ENCODE data around the gene GRK6. TPM values are rescaled to one million over a fixed set of nuclear protein-coding genes. Genes with fewer than 3 reads are reported as not detected.

GRK6 gene
- total RNA-seq, result 30.1 TPM
- long read RNA-seq, partial matches to known transcripts, result 6 of 9 reads
- long read RNA-seq, other reads (novel, unspliced or antisense), result 1 of 9 reads

- DNase-seq (ENCODE audit: low spot score), result no peak
These were observed at the start of gene GRK6 for GRCh38 chr5:177426566-177427210. Gene GRK6 (plus strand): TSS chr5:177426676. CDS start chr5:177426846, 170 bp downstream.

DNA sequence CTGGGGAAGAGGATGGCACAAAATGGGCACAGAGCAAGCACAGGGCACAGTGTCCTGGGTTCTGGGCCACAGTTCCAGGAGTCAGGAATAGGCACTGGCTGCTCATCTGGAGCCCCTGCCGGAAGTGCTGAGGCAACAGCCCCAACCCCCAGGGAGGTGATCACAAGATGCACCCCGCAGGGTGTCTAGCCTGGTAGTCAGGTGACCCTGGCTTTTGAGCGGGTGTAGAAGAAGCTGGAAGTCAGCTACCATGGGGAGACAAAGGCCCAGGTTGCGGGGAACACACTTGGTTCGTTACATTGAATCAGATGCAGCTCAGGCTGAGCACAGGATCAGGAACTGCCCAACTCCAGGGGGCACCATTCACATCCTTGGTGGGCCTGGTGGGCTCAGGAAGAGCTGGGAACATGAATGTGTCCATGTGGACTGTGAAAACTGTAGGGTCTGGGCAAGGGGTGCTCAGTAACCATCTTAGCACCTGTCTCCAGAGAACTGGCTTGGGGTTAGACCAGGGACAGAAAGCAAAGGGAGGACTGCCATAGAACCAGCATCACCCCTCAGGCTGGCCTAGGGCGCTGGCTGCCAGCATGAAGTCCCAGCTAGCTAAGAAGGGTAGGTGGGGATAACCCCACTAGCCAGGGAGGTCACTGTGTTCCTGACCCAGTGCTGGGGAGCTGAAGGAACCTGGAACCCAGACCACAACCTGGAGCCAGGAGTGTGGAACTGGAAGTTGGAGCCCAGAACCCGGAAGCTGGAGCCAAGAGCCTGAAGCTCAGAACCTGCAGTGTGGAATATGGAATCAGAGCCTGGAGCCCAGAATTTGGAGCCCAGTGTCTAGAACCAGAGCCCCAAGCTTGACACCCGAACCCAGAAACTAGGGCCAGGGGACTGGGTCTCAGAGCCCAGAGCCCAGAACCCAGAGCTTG is 48.4 kb upstream of the GRK6 start:
- no peak for DNase-seq (ENCODE audit: low spot score)

DNA sequence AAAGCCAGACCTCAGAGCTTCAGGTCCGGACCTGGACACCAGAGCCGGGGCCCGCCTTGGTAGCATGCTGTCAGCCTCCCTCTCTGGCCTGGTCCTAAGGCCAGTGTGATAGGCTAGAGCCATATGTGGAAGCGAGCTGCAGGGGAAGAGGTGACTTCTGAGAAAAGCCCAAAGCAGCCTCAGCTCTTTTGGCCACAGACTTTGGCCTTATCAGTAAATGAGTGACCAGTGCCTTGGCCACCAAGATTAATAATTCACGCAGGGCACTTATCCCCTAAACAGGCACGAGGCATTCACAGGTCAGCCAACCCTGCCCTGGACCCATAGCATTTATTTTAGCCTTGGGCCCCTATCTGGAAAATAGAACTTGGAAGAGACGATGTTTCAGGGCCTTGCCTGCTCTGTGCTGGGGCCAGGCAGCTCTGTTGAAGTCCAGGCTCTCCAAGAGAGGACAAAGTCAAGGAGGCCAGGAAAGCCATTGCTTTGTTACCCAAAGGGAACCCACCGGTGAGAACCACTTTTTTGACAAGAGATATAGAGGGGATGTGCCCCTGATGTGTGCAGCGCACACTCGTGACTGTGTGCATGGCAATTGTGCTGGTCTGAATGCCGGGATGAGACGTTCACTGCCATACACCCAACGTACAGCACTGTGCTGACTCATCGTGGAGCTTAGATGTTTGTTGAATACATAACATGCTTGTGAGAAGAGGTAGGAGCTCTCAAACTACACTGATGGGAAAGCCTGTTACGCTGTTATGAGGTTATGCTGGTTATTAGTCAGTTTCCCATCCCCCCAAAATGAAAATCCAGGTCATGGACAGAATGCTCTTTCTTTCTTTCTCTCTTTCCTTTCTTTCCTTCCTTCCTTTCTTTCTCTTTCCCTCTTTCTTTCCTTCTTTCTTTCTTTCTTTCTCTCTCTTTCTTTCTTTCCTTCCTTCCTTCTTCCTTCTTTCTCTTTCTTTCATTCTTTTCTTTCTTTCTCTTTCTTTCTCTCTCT is 47.3 kb upstream of the GRK6 start:
- DNase-seq (ENCODE audit: low spot score), result no peak

GRCh38 chr5:177380805-177381126 is 45.7 kb upstream of the GRK6 start:
- no peak for DNase-seq (ENCODE audit: low spot score)

GRCh38 chr5:177382423-177383029 is 44.0 kb upstream of the GRK6 start:
- no peak for DNase-seq (ENCODE audit: low spot score)

GRCh38 chr5:177383181-177383580 is 43.3 kb upstream of the GRK6 start:
- no peak for DNase-seq (ENCODE audit: low spot score)

GRCh38 chr5:177384134-177384533 is 42.3 kb upstream of the GRK6 start, which contains the start of gene SLC34A1:
Gene SLC34A1 (plus strand): TSS chr5:177384434. CDS start chr5:177385742, 1,308 bp downstream.
- DNase-seq (ENCODE audit: low spot score), result no peak

DNA sequence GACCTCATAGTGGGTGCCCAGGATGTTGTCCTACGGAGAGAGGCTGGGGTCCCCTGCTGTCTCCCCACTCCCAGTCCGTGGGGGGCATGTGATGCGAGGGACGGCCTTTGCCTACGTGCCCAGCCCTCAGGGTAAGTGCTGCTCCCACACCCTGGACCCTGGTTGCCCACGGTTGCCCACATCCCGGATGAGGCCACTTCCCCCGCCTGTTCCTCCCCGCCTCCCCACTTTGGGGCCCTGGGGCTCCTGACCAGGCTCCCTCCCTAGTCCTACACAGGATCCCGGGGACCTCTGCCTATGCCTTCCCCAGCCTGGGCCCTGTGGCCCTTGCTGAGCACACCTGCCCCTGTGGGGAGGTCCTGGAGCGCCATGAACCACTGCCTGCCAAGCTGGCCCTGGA is 40.8 kb upstream of the GRK6 start:
- DNase-seq (ENCODE audit: low spot score), result no peak

GRCh38 chr5:177386542-177386941 is 39.9 kb upstream of the GRK6 start:
- no peak for DNase-seq (ENCODE audit: low spot score)

DNA sequence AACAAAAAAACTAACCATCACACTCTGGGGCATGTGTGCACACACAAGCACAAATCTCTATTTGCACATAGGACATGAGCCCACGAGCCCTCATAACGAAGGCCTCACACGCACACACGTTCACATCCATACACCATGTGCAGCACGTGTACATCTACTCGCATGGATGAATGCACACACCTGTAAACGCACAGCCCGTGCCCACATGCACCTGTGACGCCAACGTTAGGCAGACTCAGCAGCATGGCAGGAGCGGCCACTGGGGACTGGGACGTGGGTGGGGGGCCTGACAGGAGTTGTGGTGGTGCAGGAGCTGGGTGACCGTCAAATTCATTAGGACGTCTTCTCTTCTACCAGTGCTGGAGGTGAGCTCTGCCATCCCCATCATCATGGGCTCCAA is 39.1 kb upstream of the GRK6 start:
- DNase-seq (ENCODE audit: low spot score), result no peak

GRCh38 chr5:177388521-177389052 is 37.9 kb upstream of the GRK6 start:
- DNase-seq (ENCODE audit: low spot score), result no peak

DNA sequence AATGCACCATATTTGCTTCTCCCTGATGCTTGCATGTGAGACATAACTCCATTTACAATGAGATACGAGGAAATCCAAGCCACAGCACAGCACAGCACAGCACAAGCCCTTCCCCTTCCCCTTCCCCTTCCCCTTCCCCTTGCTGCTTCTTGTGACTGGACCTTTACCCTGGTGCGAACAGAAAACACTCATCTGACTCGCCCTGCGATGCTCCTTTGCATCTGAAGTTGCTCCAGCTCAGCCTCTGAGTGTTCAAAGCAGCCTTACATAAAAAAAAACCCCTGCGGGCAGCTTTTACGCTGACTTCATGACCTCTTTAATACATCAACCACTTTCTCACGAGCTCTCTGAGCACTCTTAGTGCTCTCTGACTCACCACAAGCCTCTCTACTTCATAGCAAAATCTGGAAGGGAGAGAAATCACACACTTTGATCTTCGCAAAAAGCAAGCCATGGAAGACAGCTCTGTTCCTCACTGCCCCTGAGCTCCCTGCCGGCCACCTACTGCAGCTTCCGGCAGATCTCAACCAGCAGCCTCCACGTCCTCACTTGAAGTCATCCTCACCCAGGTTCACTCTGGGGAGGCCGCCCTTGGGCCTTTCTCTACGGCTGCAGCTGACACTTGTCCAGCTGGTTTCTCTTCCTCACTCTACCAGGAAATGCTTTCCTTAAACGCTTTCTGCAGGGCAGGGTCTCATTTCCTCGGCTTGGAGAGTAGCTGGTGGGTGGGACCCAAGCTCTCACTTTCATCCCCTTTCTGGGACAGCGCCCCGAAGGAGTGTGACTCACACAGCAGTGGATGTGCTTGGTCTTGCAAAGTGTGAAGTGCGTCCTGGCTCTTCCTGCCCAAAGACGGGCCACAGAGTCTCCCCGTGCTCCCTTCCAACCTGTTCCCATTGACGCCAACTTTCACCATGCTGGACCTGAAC is 37.0 kb upstream of the GRK6 start:
- DNase-seq (ENCODE audit: low spot score), result no peak

DNA sequence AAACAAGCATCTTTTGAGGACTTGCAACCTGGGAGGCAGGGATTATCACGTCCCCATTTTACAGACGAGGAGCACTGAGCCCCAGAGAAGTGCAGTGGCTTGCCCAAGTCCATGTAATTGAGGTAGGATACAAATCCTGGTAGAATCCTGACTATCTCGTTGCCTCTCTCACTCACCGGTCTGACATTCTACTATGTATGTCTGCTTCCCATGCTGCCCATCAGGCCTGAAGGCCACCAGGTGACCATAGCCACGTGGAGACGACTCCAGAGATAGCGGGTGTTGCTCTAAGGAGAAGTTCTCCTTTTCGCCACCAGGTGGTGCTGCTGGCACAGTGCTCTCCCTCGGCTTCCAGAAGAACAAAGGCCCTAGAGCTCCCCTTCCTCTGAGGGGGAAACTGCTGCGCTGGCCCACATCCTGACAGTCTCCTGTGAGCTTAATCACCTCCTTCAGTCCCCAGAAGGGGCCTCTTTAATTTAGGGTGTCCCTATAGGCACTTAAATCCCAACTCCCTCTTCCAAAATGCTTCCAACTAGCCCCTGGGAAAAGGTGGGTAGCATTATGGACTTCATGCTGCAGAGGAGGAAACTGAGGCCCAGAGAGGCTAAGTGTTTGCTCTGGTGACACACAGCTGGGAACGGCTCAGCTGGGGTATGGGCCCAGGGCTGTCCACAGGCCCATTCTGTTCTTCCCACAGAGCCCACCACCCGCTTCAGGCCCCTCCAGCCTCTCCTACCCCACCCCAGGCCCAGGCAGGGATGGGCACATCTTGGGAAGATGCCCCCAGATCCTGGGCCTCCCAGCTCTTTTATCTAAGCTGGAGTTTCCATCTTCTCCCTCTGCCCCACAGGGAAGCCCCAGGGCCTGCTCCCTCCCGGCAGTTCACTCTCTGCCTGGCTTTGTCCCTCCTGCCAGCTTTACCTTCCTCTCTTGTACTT is 35.8 kb upstream of the GRK6 start:
- DNase-seq (ENCODE audit: low spot score), result no peak

DNA sequence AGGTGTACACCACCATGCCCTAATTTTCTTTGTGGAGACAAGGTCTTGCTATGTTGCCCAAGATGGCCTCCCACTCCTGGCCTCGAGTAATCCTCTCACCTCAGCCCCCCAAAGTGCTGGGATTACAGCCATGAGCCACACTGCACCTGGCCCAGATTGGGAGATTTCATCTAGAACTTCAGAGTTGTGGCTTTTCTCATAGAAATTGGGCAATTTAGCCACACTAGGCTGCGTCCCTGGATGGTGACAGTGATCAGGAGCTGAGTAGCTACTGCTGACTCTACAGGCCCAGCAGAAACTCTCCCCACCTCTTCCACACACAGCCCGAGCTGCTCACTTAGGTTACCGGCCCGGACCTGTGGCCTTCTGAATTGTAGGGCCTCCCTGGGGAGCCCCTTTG is 33.7 kb upstream of the GRK6 start:
- DNase-seq (ENCODE audit: low spot score), result no peak

GRCh38 chr5:177393206-177393765 is 33.2 kb upstream of the GRK6 start:
- DNase-seq (ENCODE audit: low spot score), result no peak

DNA sequence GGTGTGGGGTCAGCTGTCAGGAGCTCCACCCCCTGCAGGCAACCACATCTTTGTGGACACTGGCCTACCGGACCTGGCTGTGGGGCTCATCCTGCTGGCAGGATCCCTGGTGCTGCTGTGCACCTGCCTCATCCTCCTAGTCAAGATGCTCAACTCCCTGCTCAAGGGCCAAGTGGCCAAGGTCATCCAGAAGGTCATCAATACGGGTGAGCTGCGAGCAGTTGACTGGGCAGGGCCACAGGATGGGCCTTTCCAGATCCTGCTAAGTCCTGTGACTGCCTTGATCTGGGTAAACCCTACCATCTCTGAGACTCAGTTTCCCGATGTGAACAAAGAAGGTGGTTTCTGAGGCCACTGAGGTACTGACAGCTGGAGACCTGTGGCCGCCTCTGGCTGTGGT is 32.5 kb upstream of the GRK6 start:
- DNase-seq (ENCODE audit: low spot score), result no peak

DNA sequence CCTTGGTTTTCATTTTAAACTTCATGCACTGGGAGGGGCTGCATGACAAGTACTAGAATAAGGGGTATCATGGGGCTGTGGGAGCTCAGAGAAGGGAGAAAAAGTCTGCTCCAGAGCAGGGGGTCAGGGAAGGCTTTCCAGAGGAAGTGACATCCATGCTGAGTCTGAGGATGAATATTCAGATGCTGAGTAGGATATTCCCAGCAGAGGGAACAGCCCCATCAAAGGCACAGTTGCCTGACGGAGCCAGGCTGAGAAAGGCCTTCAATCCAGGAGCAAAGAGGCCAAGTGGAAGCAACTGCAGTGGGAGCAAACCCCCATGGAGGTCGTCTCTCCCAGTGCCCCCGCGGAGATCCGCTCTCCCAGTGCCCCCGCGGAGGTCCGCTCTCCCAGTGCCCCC is 30.4 kb upstream of the GRK6 start:
- DNase-seq (ENCODE audit: low spot score), result no peak

DNA sequence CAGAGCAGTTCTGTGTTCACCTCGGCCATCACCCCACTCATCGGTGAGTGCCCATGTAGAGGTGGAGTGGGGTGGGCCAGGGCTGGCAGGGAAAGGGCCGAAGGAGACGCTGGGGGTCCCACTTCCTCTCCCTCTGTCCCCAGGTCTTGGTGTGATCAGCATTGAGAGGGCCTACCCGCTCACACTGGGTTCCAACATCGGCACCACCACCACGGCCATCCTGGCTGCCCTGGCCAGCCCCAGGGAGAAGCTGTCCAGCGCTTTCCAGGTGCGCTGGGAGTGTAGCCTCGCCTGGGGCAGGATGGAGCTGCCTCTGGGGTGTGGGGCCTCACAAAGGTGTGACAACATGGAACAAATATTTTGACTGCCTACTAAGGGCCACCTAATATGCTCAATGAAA is 29.7 kb upstream of the GRK6 start:
- no peak for DNase-seq (ENCODE audit: low spot score)
